ENCODE measurements around the gene ANKRD26. TPM values are rescaled to one million over a fixed set of nuclear protein-coding genes. Genes with fewer than 3 reads are reported as not detected.

ANKRD26 gene
- total and polyA plus RNA-seq, 9 of the 15 experiments (the other 6 are each of a cell fraction or from before 2014, with no cell fraction given) = 2.3 to 12.3 (median 4.9) TPM

DNA sequence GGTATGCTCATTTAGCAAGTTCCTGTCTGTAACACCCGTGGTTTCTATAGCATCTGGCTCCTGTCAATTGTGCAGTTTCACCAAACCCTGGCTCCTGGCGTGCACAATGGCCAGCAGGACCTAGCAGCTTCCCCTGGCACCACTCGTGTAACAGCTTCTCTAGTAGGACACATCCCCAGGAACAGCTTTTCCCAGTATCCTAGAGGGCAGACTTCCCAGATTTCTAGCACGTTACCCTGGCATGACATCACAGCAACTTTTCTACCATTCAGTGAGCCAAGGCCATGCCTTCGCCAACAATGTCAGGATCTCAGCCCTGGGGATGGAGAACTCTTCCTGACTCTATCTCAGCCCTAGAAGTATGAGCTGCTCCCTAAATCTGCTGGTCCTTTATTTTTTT, 47.4 kb upstream of the ANKRD26 start (continued):
- TF ChIP-seq, protein P1, sequence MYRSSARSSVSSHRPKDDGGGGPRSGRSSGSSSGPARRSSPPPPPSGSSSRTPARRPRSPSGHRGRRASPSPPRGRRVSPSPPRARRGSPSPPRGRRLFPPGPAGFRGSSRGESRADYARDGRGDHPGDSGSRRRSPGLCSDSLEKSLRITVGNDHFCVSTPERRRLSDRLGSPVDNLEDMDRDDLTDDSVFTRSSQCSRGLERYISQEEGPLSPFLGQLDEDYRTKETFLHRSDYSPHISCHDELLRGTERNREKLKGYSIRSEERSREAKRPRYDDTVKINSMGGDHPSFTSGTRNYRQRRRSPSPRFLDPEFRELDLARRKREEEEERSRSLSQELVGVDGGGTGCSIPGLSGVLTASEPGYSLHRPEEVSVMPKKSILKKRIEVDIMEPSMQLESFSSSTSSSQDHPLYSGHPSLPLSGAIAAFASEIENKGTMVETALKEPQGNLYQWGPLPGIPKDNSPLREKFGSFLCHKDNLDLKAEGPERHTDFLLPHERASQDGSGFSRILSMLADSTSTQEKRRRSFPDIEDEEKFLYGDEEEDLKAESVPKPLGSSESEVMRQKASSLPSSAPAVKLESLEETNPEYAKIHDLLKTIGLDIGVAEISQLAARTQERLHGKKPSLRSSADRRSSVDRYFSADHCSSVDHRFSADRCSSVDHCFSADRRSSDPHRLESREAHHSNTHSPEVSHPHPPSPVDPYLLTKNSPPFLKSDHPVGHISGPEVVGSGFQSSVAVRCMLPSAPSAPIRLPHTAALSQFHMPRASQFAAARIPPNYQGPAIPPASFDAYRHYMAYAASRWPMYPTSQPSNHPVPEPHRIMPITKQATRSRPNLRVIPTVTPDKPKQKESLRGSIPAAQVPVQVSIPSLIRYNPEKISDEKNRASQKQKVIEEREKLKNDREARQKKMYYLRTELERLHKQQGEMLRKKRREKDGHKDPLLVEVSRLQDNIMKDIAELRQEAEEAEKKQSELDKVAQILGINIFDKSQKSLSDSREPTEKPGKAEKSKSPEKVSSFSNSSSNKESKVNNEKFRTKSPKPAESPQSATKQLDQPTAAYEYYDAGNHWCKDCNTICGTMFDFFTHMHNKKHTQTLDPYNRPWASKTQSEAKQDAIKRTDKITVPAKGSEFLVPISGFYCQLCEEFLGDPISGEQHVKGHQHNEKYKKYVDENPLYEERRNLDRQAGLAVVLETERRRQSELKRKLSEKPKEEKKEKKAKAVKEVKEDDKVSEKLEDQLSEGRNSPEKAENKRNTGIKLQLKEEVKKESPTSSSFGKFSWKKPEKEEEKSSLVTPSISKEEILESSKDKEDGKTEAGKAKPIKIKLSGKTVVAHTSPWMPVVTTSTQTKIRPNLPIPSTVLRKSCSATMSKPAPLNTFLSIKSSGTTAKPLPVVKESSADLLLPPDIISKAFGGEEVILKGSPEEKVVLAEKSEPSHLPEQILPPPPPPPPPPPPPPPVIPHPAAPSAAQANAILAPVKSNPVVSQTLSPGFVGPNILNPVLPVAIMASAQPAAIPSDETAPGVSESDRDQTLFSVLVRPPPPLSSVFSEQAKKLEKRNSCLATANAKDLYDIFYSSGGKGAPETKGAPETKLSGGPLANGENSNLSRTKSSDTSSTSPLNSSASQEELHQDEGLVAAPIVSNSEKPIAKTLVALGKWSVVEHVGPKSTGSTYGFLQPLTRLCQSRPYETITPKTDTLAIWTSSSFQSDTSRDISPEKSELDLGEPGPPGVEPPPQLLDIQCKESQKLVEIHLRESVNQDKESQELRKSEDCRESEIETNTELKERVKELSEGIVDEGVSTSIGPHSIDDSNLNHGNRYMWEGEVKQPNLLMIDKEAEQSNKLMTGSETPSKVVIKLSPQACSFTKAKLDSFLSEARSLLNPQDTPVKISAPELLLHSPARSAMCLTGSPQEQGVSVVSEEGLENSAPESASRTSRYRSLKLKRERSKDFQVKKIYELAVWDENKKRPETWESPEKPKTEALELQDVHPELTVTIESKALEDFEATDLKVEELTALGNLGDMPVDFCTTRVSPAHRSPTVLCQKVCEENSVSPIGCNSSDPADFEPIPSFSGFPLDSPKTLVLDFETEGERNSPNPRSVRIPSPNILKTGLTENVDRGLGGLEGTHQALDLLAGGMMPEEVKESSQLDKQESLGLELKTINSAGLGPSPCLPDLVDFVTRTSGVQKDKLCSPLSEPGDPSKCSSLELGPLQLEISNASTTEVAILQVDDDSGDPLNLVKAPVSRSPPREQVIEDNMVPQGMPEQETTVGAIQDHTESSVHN (IDR thresholded peaks at IDR 0.05; ENCODE audit: borderline replicate concordance in 1 of 2, low read depth in 1 of 2) = no peak
- no peak for TF ChIP-seq EWSR1 (IDR thresholded peaks at IDR 0.05; ENCODE audit: borderline replicate concordance, low read depth, partially characterized antibody)
- TF ChIP-seq MCM5 (IDR thresholded peaks at IDR 0.05; ENCODE audit: low read depth) = no peak
- TF ChIP-seq FOXK1 (CRISPR knock-in tag; IDR thresholded peaks at IDR 0.05; ENCODE audit: borderline replicate concordance) = no peak
- TF ChIP-seq CBX8 (IDR thresholded peaks at IDR 0.05; ENCODE audit: borderline replicate concordance, extremely low read depth, low read depth, low read length, poor library complexity, severe bottlenecking) = no peak
- no peak for TF ChIP-seq NCOA4 (IDR thresholded peaks at IDR 0.05; ENCODE audit: partially characterized antibody)
- no peak for TF ChIP-seq ZNF134 (CRISPR knock-in tag; conservative IDR thresholded peaks at IDR 0.05)
- TF ChIP-seq ZNF140 (CRISPR knock-in tag; IDR thresholded peaks at IDR 0.05) = no peak

Data from K562 (cell line).